DND-41 (cell line): ENCODE data around the gene ADAM33.

ENCODE experiments used
- ATAC-seq: fragments of 200-7000 bp; cut with Tn5 transposase; 3 replicates; pipeline ENCODE4 v1.9.1; 2021; ENCODE audit warnings: low read depth; ENCODE audit not compliant: insufficient read depth
- DNase-seq: peaks from one replicate; pipeline ENCODE4 v3.0.0-alpha.2; 2020
- H2AFZ ChIP-seq: 2 replicates; pipeline ENCODE4 v1.6.0; 2012; ENCODE audit warnings: low read depth, low read length
- H3K27ac ChIP-seq: 2 replicates; pipeline ENCODE4 v1.5.1; 2012; ENCODE audit warnings: low read length, inconsistent platforms
- H3K27me3 ChIP-seq: fragments of 200-600 bp; sonication (generic); 2 replicates; pipeline ENCODE4 v1.6.0; 2012; ENCODE audit warnings: low read length, mild to moderate bottlenecking, inconsistent platforms; ENCODE audit not compliant: insufficient read depth, poor library complexity
- H3K36me3 ChIP-seq: 2 replicates; pipeline ENCODE4 v1.5.1; 2012; ENCODE audit warnings: low read length, inconsistent platforms; ENCODE audit not compliant: insufficient read depth
- H3K4me1 ChIP-seq: 2 replicates; pipeline ENCODE4 v1.5.1; 2012; ENCODE audit warnings: mild to moderate bottlenecking, low read length; ENCODE audit not compliant: insufficient read depth
- H3K4me2 ChIP-seq: 2 replicates; pipeline ENCODE4 v1.6.0; 2012; ENCODE audit warnings: mild to moderate bottlenecking, moderate library complexity, low read length, inconsistent platforms; ENCODE audit not compliant: insufficient read depth
- H3K4me3 ChIP-seq, 2 experiments: fragments of 200-600 bp in 1 of 2; shearing (Covaris generic) in 1 of 2; 2 replicates each; pipeline ENCODE4 v1.5.1; 2012 to 2016; ENCODE audit warnings: inconsistent platforms in 2 of 2, low read length in 2 of 2, mild to moderate bottlenecking in 2 of 2, low read depth in 1 of 2, moderate library complexity in 1 of 2
- H3K79me2 ChIP-seq: 2 replicates; pipeline ENCODE4 v1.6.0; 2012; ENCODE audit warnings: low read length, inconsistent platforms; ENCODE audit not compliant: insufficient read depth
- H3K9ac ChIP-seq: 2 replicates; pipeline ENCODE4 v1.6.0; 2012; ENCODE audit warnings: low read depth, mild to moderate bottlenecking, inconsistent platforms, low read length, moderate library complexity
- H3K9me3 ChIP-seq: 2 replicates; pipeline ENCODE4 v1.5.1; 2012; ENCODE audit warnings: low read length, moderate library complexity, mild to moderate bottlenecking, inconsistent platforms; ENCODE audit not compliant: insufficient read depth, severe bottlenecking
- H4K20me1 ChIP-seq: 2 replicates; pipeline ENCODE4 v1.6.0; 2012; ENCODE audit warnings: low read length; ENCODE audit not compliant: insufficient read depth
- EZH2 ChIP-seq: IDR thresholded peaks from 3 replicates; pipeline ENCODE4 v1.6.1; 2012; ENCODE audit warnings: borderline replicate concordance, low read depth, mild to moderate bottlenecking, moderate library complexity, low read length, inconsistent platforms; ENCODE audit not compliant: severe bottlenecking
- TF ChIP-seq, protein P1 (sequence below): IDR thresholded peaks from 2 replicates; pipeline ENCODE4 v1.5.1; 2012; ENCODE audit warnings: borderline replicate concordance, low read length, moderate library complexity, mild to moderate bottlenecking; ENCODE audit not compliant: poor library complexity, severe bottlenecking; ENCODE audit errors: extremely low read depth

The ADAM33 gene

DNA sequence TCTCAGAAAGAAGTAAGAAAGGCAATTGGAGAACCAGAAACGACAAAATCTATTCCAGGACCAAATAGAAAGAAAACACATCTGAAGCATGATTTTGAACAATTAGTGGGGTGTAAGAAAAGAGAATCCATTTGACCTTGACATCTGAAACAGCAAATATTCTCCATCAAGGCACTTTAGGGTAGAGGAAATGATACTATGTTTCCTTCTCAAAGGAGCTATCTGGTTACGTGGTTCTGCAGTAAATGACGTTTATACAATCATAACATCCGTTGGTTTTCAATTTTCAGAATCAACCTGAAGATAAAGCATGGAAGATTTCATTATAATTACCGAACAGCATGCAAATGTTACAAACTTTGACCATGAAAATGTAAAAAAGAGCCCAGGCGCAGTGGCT lies 38.8 kb upstream of the ADAM33 start:
- Histone ChIP-seq H3K36me3 (no peaks in the 10 kb centered on the region), H2AFZ (no peak overlapping the region), H3K27me3 (no peaks in the 10 kb centered on the region), H3K79me2 (no peaks in the 10 kb centered on the region), H3K4me3 (no peak overlapping the region), H3K4me2 (no peak overlapping the region), H4K20me1 (no peaks in the 10 kb centered on the region), H3K9me3 (no peaks in the 10 kb centered on the region), H3K9ac (no peak overlapping the region), H3K27ac (no peak overlapping the region), H3K4me1 (no peaks in the 10 kb centered on the region)
- no peak for TF ChIP-seq EZH2
- TF ChIP-seq, protein P1, sequence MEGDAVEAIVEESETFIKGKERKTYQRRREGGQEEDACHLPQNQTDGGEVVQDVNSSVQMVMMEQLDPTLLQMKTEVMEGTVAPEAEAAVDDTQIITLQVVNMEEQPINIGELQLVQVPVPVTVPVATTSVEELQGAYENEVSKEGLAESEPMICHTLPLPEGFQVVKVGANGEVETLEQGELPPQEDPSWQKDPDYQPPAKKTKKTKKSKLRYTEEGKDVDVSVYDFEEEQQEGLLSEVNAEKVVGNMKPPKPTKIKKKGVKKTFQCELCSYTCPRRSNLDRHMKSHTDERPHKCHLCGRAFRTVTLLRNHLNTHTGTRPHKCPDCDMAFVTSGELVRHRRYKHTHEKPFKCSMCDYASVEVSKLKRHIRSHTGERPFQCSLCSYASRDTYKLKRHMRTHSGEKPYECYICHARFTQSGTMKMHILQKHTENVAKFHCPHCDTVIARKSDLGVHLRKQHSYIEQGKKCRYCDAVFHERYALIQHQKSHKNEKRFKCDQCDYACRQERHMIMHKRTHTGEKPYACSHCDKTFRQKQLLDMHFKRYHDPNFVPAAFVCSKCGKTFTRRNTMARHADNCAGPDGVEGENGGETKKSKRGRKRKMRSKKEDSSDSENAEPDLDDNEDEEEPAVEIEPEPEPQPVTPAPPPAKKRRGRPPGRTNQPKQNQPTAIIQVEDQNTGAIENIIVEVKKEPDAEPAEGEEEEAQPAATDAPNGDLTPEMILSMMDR = no peak
- no peak for DNase-seq
- no peak for ATAC-seq

DNA sequence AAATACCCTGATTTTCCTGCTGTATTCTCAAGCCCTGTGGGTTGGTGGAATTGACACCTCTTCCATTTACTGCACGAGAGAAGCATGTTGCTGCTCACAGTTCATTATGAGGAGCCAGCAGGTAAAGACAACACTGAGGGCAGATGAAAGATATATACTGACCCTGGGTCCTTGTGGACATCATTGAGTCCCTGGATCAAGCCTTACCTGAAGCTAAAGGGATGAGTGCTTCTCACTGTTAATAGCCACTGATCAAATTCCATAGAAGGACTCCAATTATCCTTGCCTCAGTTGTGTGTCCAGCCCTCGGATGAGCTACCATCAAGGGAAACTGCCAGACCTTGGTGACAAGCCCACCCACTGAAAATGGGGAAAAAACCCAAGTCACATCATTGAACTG lies 38.3 kb upstream of the ADAM33 start:
- H3K79me2 ChIP-seq = no peaks in the 10 kb centered on the region
- H3K36me3 ChIP-seq = no peaks in the 10 kb centered on the region
- DNase-seq = no peak
- H2AFZ ChIP-seq = no peak overlapping the region
- H3K27ac ChIP-seq = no peak overlapping the region
- no peak overlapping the region for H3K4me3 ChIP-seq
- H3K9ac ChIP-seq = no peak overlapping the region
- H3K9me3 ChIP-seq = no peaks in the 10 kb centered on the region
- no peak for ATAC-seq
- no peaks in the 10 kb centered on the region for H3K4me1 ChIP-seq
- no peaks in the 10 kb centered on the region for H4K20me1 ChIP-seq
- H3K27me3 ChIP-seq = no peaks in the 10 kb centered on the region
- H3K4me2 ChIP-seq = no peak overlapping the region
- no peak for TF ChIP-seq EZH2
- TF ChIP-seq, protein P1 = no peak

DNA sequence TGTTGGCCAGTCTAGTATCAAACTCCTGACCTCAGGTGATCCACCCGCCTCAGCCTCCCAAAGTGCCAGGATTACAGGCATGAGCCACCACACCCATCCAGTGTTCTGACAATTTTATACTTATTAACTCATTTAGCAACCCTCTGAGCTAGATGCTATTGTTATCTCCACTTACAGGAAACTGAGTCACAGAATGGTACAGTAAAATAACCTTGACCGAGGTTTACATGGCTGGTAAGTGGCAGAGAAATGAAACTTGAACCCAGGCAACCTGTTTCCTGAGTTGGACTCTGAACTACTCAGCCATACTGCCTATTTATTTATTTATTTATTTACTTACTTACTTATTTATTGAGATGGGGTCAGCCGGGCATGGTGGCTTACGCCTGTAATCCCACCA lies 37.2 kb upstream of the ADAM33 start:
- TF ChIP-seq, protein P1 = no peak
- TF ChIP-seq EZH2 = no peak
- Histone ChIP-seq H3K79me2 (no peaks in the 10 kb centered on the region), H3K4me3 (no peak overlapping the region), H3K27me3 (no peaks in the 10 kb centered on the region), H3K36me3 (no peaks in the 10 kb centered on the region), H2AFZ (no peak overlapping the region), H3K9me3 (no peaks in the 10 kb centered on the region), H3K4me2 (no peak overlapping the region), H4K20me1 (no peaks in the 10 kb centered on the region), H3K27ac (no peak overlapping the region), H3K9ac (no peak overlapping the region), H3K4me1 (no peaks in the 10 kb centered on the region)
- ATAC-seq = no peak
- DNase-seq = no peak
